ENCODE data around the gene MRPL44. TPM values are rescaled to one million over a fixed set of nuclear protein-coding genes. Genes with fewer than 3 reads are reported as not detected.

The MRPL44 gene
- total RNA-seq, 2 donors from 2014 or later = 21.8 to 43.7 TPM

- Histone ChIP-seq H3K27ac (no peak overlapping the region), H3K27me3 (no peaks in the 10 kb centered on the region), H3K9me3 (no peaks in the 10 kb centered on the region), H3K4me1 (no peaks in the 10 kb centered on the region), H3K36me3 (no peaks in the 10 kb centered on the region), H3K4me3 (no peak overlapping the region)
- no peak for TF ChIP-seq CTCF (IDR thresholded peaks at IDR 0.05)
- DNase-seq (ENCODE audit: low spot score) = no peak
Observed at GRCh38 chr2:223978451-223978850, 21.2 kb downstream of the MRPL44 start.

GRCh38 chr2:223979730-223980396 lies 22.6 kb downstream of the MRPL44 start:
- no peaks in the 10 kb centered on the region for H3K4me1 ChIP-seq
- H3K36me3 ChIP-seq = no peaks in the 10 kb centered on the region
- no peaks in the 10 kb centered on the region for H3K27me3 ChIP-seq
- no peak overlapping the region for H3K27ac ChIP-seq
- H3K9me3 ChIP-seq = no peaks in the 10 kb centered on the region
- no peak for TF ChIP-seq CTCF (IDR thresholded peaks at IDR 0.05)
- DNase-seq (ENCODE audit: low spot score) = no peak
- no peak overlapping the region for H3K4me3 ChIP-seq

GRCh38 chr2:223980397-223980735 lies 23.1 kb downstream of the MRPL44 start:
- H3K27me3 ChIP-seq = no peaks in the 10 kb centered on the region
- H3K9me3 ChIP-seq = no peaks in the 10 kb centered on the region
- no peak overlapping the region for H3K4me3 ChIP-seq
- H3K4me1 ChIP-seq = no peaks in the 10 kb centered on the region
- H3K27ac ChIP-seq = no peak overlapping the region
- no peak for DNase-seq (ENCODE audit: low spot score)
- no peaks in the 10 kb centered on the region for H3K36me3 ChIP-seq
- TF ChIP-seq CTCF (IDR thresholded peaks at IDR 0.05) = no peak

- Histone ChIP-seq H3K4me1 (no peaks in the 10 kb centered on the region), H3K36me3 (no peaks in the 10 kb centered on the region), H3K9me3 (no peaks in the 10 kb centered on the region), H3K27ac (no peak overlapping the region), H3K4me3 (no peak overlapping the region), H3K27me3 (no peaks in the 10 kb centered on the region)
- TF ChIP-seq CTCF (IDR thresholded peaks at IDR 0.05) = no peak
- no peak for DNase-seq (ENCODE audit: low spot score)
Observed at GRCh38 chr2:223980803-223981202, 23.5 kb downstream of the MRPL44 start.

- Histone ChIP-seq H3K9me3 (no peaks in the 10 kb centered on the region), H3K36me3 (no peaks in the 10 kb centered on the region), H3K4me1 (no peaks in the 10 kb centered on the region), H3K4me3 (no peak overlapping the region), H3K27ac (no peak overlapping the region), H3K27me3 (no peaks in the 10 kb centered on the region)
- no peak for DNase-seq (ENCODE audit: low spot score)
- no peak for TF ChIP-seq CTCF (IDR thresholded peaks at IDR 0.05)
Observed at GRCh38 chr2:223981241-223981640, 24.0 kb downstream of the MRPL44 start.

GRCh38 chr2:223989206-223989855 lies 32.1 kb downstream of the MRPL44 start:
- TF ChIP-seq CTCF (IDR thresholded peaks at IDR 0.05) = no peak
- H3K27me3 ChIP-seq = no peaks in the 10 kb centered on the region
- no peak overlapping the region for H3K27ac ChIP-seq
- DNase-seq (ENCODE audit: low spot score) = no peak
- no peak overlapping the region for H3K4me3 ChIP-seq
- H3K9me3 ChIP-seq = no peaks in the 10 kb centered on the region
- no peaks in the 10 kb centered on the region for H3K36me3 ChIP-seq
- H3K4me1 ChIP-seq = peaks cover 0 to 4% of the 10 kb centered on the region in 2 donors
